HUES6 (cell line): ENCODE results near the gene BRCA2.

ENCODE experiments used
- H3K27ac ChIP-seq: 2 replicates; pipeline ENCODE4 v1.7.0; 2013; ENCODE audit warnings: low read depth, mild to moderate bottlenecking, low read length, inconsistent platforms
- H3K27me3 ChIP-seq: 2 replicates; pipeline ENCODE4 v1.6.1; 2013; ENCODE audit warnings: low read length; ENCODE audit not compliant: control insufficient read depth, insufficient read depth
- H3K36me3 ChIP-seq: 2 replicates; pipeline ENCODE4 v1.6.1; 2013; ENCODE audit warnings: low read length; ENCODE audit not compliant: control insufficient read depth, insufficient read depth
- H3K4me1 ChIP-seq: 2 replicates; pipeline ENCODE4 v1.6.1; 2013; ENCODE audit warnings: low read length; ENCODE audit not compliant: control insufficient read depth, insufficient read depth
- H3K4me3 ChIP-seq: 2 replicates; pipeline ENCODE4 v1.5.1; 2013; ENCODE audit warnings: low read depth, low read length
- H3K9ac ChIP-seq: one replicate; pipeline ENCODE4 v1.6.1; 2013; ENCODE audit warnings: mild to moderate bottlenecking, low read length
- H3K9me3 ChIP-seq: 2 replicates; pipeline ENCODE4 v1.6.1; 2013; ENCODE audit warnings: low read depth, low read length; ENCODE audit not compliant: control insufficient read depth, insufficient read depth

BRCA2 gene

GRCh38 chr13:32284927-32285632 is 30.2 kb upstream of the BRCA2 start:
- Histone ChIP-seq H3K4me1 (no peaks in the 10 kb centered on the region), H3K9ac (no peak overlapping the region), H3K27ac (no peak overlapping the region; the same call in 1 of the 2 replicates)

GRCh38 chr13:32285633-32285965 is 29.7 kb upstream of the BRCA2 start:
- no peak overlapping the region for H3K4me3 ChIP-seq
- H3K27ac ChIP-seq = no peak overlapping the region
- H3K9me3 ChIP-seq = no peaks in the 10 kb centered on the region
- no peaks in the 10 kb centered on the region for H3K4me1 ChIP-seq
- no peaks in the 10 kb centered on the region for H3K27me3 ChIP-seq
- no peak overlapping the region for H3K9ac ChIP-seq
- no peaks in the 10 kb centered on the region for H3K36me3 ChIP-seq

More at GRCh38 chr13:32284927-32285632, 30.2 kb upstream of the BRCA2 start:
- Histone ChIP-seq H3K27me3 (no peaks in the 10 kb centered on the region), H3K4me3 (no peak overlapping the region), H3K9me3 (no peaks in the 10 kb centered on the region), H3K36me3 (no peaks in the 10 kb centered on the region)

GRCh38 chr13:32297206-32297605 is 18.1 kb upstream of the BRCA2 start:
- no peaks in the 10 kb centered on the region for H3K27me3 ChIP-seq
- no peak overlapping the region for H3K4me3 ChIP-seq
- H3K4me1 ChIP-seq = no peaks in the 10 kb centered on the region

GRCh38 chr13:32298695-32299094 is 16.6 kb upstream of the BRCA2 start:
- Histone ChIP-seq H3K4me1 (no peaks in the 10 kb centered on the region), H3K36me3 (no peaks in the 10 kb centered on the region)

More at GRCh38 chr13:32297206-32297605, 18.1 kb upstream of the BRCA2 start:
- no peaks in the 10 kb centered on the region for H3K36me3 ChIP-seq
- H3K9me3 ChIP-seq = no peaks in the 10 kb centered on the region
- no peak overlapping the region for H3K27ac ChIP-seq
- H3K9ac ChIP-seq = no peak overlapping the region

GRCh38 chr13:32299893-32300292 is 15.4 kb upstream of the BRCA2 start:
- Histone ChIP-seq H3K27me3 (no peaks in the 10 kb centered on the region), H3K9ac (no peak overlapping the region), H3K9me3 (no peaks in the 10 kb centered on the region), H3K4me1 (no peaks in the 10 kb centered on the region), H3K27ac (no peak overlapping the region), H3K36me3 (no peaks in the 10 kb centered on the region), H3K4me3 (no peak overlapping the region)

More at GRCh38 chr13:32298695-32299094, 16.6 kb upstream of the BRCA2 start:
- no peak overlapping the region for H3K27ac ChIP-seq
- no peaks in the 10 kb centered on the region for H3K9me3 ChIP-seq
- no peak overlapping the region for H3K9ac ChIP-seq
- no peaks in the 10 kb centered on the region for H3K27me3 ChIP-seq
- H3K4me3 ChIP-seq = no peak overlapping the region

GRCh38 chr13:32300406-32300805 is 14.9 kb upstream of the BRCA2 start:
- H3K27me3 ChIP-seq = no peaks in the 10 kb centered on the region
- H3K9ac ChIP-seq = no peak overlapping the region
- H3K9me3 ChIP-seq = no peaks in the 10 kb centered on the region
- H3K36me3 ChIP-seq = no peaks in the 10 kb centered on the region
- H3K27ac ChIP-seq = no peak overlapping the region
- no peaks in the 10 kb centered on the region for H3K4me1 ChIP-seq
- no peak overlapping the region for H3K4me3 ChIP-seq

- no peak overlapping the region for H3K4me3 ChIP-seq
- H3K36me3 ChIP-seq = no peaks in the 10 kb centered on the region
- no peaks in the 10 kb centered on the region for H3K27me3 ChIP-seq
- no peaks in the 10 kb centered on the region for H3K9me3 ChIP-seq
- no peak overlapping the region for H3K27ac ChIP-seq
- H3K4me1 ChIP-seq = no peaks in the 10 kb centered on the region
- no peak overlapping the region for H3K9ac ChIP-seq
Measured at GRCh38 chr13:32300920-32301319, 14.4 kb upstream of the BRCA2 start.

GRCh38 chr13:32302461-32302860 is 12.8 kb upstream of the BRCA2 start:
- Histone ChIP-seq H3K4me1 (no peaks in the 10 kb centered on the region), H3K9me3 (no peaks in the 10 kb centered on the region)

GRCh38 chr13:32305646-32306045 is 9.7 kb upstream of the BRCA2 start:
- H3K9ac ChIP-seq = no peak overlapping the region
- no peaks in the 10 kb centered on the region for H3K36me3 ChIP-seq

More at GRCh38 chr13:32302461-32302860, 12.8 kb upstream of the BRCA2 start:
- Histone ChIP-seq H3K9ac (no peak overlapping the region), H3K4me3 (no peak overlapping the region), H3K27me3 (no peaks in the 10 kb centered on the region), H3K27ac (no peak overlapping the region), H3K36me3 (no peaks in the 10 kb centered on the region)

GRCh38 chr13:32309312-32310133 is 5.8 kb upstream of the BRCA2 start:
- H3K4me3 ChIP-seq = no peak overlapping the region
- H3K36me3 ChIP-seq = no peaks in the 10 kb centered on the region
- H3K27me3 ChIP-seq = no peaks in the 10 kb centered on the region
- H3K9me3 ChIP-seq = no peaks in the 10 kb centered on the region
- H3K27ac ChIP-seq = no peak overlapping the region
- no peaks in the 10 kb centered on the region for H3K4me1 ChIP-seq
- no peak overlapping the region for H3K9ac ChIP-seq

More at GRCh38 chr13:32305646-32306045, 9.7 kb upstream of the BRCA2 start:
- H3K27me3 ChIP-seq = no peaks in the 10 kb centered on the region
- H3K4me3 ChIP-seq = no peak overlapping the region
- H3K4me1 ChIP-seq = no peaks in the 10 kb centered on the region
- no peaks in the 10 kb centered on the region for H3K9me3 ChIP-seq
- H3K27ac ChIP-seq = no peak overlapping the region

- Histone ChIP-seq H3K9me3 (no peaks in the 10 kb centered on the region), H3K36me3 (no peaks in the 10 kb centered on the region), H3K4me1 (peaks cover 3% of the 10 kb centered on the region; the same call in 1 of the 2 replicates), H3K27ac (no peak overlapping the region), H3K4me3 (no peak overlapping the region), H3K9ac (no peak overlapping the region), H3K27me3 (no peaks in the 10 kb centered on the region)
Measured at GRCh38 chr13:32310134-32310706, 5.1 kb upstream of the BRCA2 start.
